Measurements from ENCODE around the gene P3H1. TPM values are rescaled to one million over a fixed set of nuclear protein-coding genes. Genes with fewer than 3 reads are reported as not detected.
A peak's percentile ranks its signal among the peaks of the same experiment; 100 is the strongest.

Gene P3H1
- total RNA-seq, 1 donor from 2014 or later: 45.6 TPM

GRCh38 chr1:42748461-42749410 is 18.1 kb downstream of the P3H1 start:
- DNase-seq (ENCODE audit: low spot score): no peak
- intact Hi-C loops (cut with DNase I): loop anchor here (10.0 kb wide), 2 partner anchors 84 to 164 kb away; no protein-coding TSS in a partner anchor
- ATAC-seq: peak; percentile 27

GRCh38 chr1:42748021-42748420 is 18.8 kb downstream of the P3H1 start:
- intact Hi-C loops (cut with DNase I): loop anchor here (10.0 kb wide), 2 partner anchors 83 to 163 kb away; no protein-coding TSS in a partner anchor
- DNase-seq (ENCODE audit: low spot score) (no peak), ATAC-seq (peak; percentile 32)

GRCh38 chr1:42747125-42747524 is 19.7 kb downstream of the P3H1 start:
- DNase-seq (ENCODE audit: low spot score) (no peak), ATAC-seq (peak; percentile 70)
- intact Hi-C loops (cut with DNase I): loop anchor here (10.0 kb wide), 2 partner anchors 82 to 162 kb away; no protein-coding TSS in a partner anchor

GRCh38 chr1:42746436-42747105 is 20.3 kb downstream of the P3H1 start:
- intact Hi-C loops (cut with DNase I): loop anchor here (10.0 kb wide), 2 partner anchors 82 to 162 kb away; no protein-coding TSS in a partner anchor
- ATAC-seq: no peak
- no peak for DNase-seq (ENCODE audit: low spot score)

GRCh38 chr1:42745851-42746250 is 21.0 kb downstream of the P3H1 start:
- intact Hi-C loops (cut with DNase I): loop anchor here (10.0 kb wide), 2 partner anchors 81 to 161 kb away; no protein-coding TSS in a partner anchor
- ATAC-seq (no peak), DNase-seq (ENCODE audit: low spot score) (no peak)

- no peak for ATAC-seq
- no peak for DNase-seq (ENCODE audit: low spot score)
- intact Hi-C loops (cut with DNase I): loop anchor here (10.0 kb wide), 2 partner anchors 79 to 159 kb away; no protein-coding TSS in a partner anchor
Observed at GRCh38 chr1:42744148-42744413, 22.7 kb downstream of the P3H1 start.

- ATAC-seq: no peak
- DNase-seq (ENCODE audit: low spot score): peak; percentile 27
- intact Hi-C loops (cut with DNase I): loop anchor here (10.0 kb wide), 2 partner anchors 79 to 159 kb away; no protein-coding TSS in a partner anchor
Observed at GRCh38 chr1:42743317-42744147, 23.3 kb downstream of the P3H1 start.

GRCh38 chr1:42742617-42743316 is 24.1 kb downstream of the P3H1 start:
- DNase-seq (ENCODE audit: low spot score): peak; percentile 41
- no peak for ATAC-seq
- intact Hi-C loops (cut with DNase I): loop anchor here (10.0 kb wide), 2 partner anchors 78 to 158 kb away; no protein-coding TSS in a partner anchor

GRCh38 chr1:42742141-42742540 is 24.7 kb downstream of the P3H1 start:
- no peak for DNase-seq (ENCODE audit: low spot score)

GRCh38 chr1:42741706-42742105 is 25.1 kb downstream of the P3H1 start:
- ATAC-seq: no peak
- no peak for DNase-seq (ENCODE audit: low spot score)

More at GRCh38 chr1:42742141-42742540, 24.7 kb downstream of the P3H1 start:
- intact Hi-C loops (cut with DNase I): loop anchor here (10.0 kb wide), 2 partner anchors 77 to 157 kb away; no protein-coding TSS in a partner anchor
- ATAC-seq: no peak

GRCh38 chr1:42740851-42741580 is 25.8 kb downstream of the P3H1 start:
- intact Hi-C loops (cut with DNase I): loop anchor here (10.0 kb wide), 2 partner anchors 76 to 156 kb away; no protein-coding TSS in a partner anchor
- peak; percentile 68 for ATAC-seq
- DNase-seq (ENCODE audit: low spot score): no peak

More at GRCh38 chr1:42741706-42742105, 25.1 kb downstream of the P3H1 start:
- intact Hi-C loops (cut with DNase I): loop anchor here (10.0 kb wide), 2 partner anchors 77 to 157 kb away; no protein-coding TSS in a partner anchor

GRCh38 chr1:42739753-42740700 is 26.8 kb downstream of the P3H1 start, which contains the start of gene CLDN19:
Gene CLDN19 (minus strand): TSS chr1:42740236. CDS start chr1:42740063, 173 bp downstream.
- peak; percentile 75 for DNase-seq (ENCODE audit: low spot score)
- intact Hi-C loops (cut with DNase I): loop anchor here (10.0 kb wide), 2 partner anchors 75 to 155 kb away; no protein-coding TSS in a partner anchor
- ATAC-seq: peak; percentile 72

- DNase-seq (ENCODE audit: low spot score) (no peak), ATAC-seq (no peak)
- intact Hi-C loops (cut with DNase I): no loop called here
Observed at GRCh38 chr1:42738678-42739226, 28.1 kb downstream of the P3H1 start.

- no peak for DNase-seq (ENCODE audit: low spot score)
- intact Hi-C loops (cut with DNase I): no loop called here
- ATAC-seq: no peak
Observed at GRCh38 chr1:42737986-42738677, 28.7 kb downstream of the P3H1 start.

- DNase-seq (ENCODE audit: low spot score): no peak
- ATAC-seq: no peak
- intact Hi-C loops (cut with DNase I): no loop called here
Observed at GRCh38 chr1:42737257-42737656, 29.6 kb downstream of the P3H1 start.
